B cell (primary cell): ENCODE results near the gene TBCA. TPM values are rescaled to one million over a fixed set of nuclear protein-coding genes. Genes with fewer than 3 reads are reported as not detected.

Experiments used
- ATAC-seq: fragments of 200-7000 bp; cut with Tn5 transposase; one replicate; pipeline ENCODE4 v1.10.0; 2021; ENCODE audit warnings: low read depth, mild to moderate bottlenecking, moderate number of reproducible peaks, moderate library complexity
- CTCF ChIA-PET: fragments of 350-600 bp; sonication (Branson Sonifier 250); formaldehyde crosslinking; loops from one replicate; lab custom pipeline; 2021; ENCODE audit warnings: antibody characterized with exemption, inconsistent platforms; lab: Charles Lee
- POLR2A ChIA-PET: fragments of 350-600 bp; sonication (Branson Sonifier 250); formaldehyde crosslinking; loops from one replicate; lab custom pipeline; 2021; ENCODE audit warnings: antibody characterized with exemption; lab: Charles Lee
- DNase-seq: peaks from one replicate; pipeline ENCODE4 v3.0.0; 2013
- H2AFZ ChIP-seq: 2 replicates; pipeline ENCODE4 v1.6.1; 2012; ENCODE audit warnings: mild to moderate bottlenecking, low read depth, low read length; ENCODE audit not compliant: insufficient read depth, poor library complexity, severe bottlenecking
- H3K27ac ChIP-seq, 2 donors: 1 replicate in 1 of 2; 2 replicates in 1 of 2; pipeline ENCODE4 v1.5.1; 2012 to 2013; ENCODE audit warnings: low read length in 2 of 2, mild to moderate bottlenecking in 2 of 2, moderate library complexity in 1 of 2
- H3K27me3 ChIP-seq, 4 experiments: fragments of 200-600 bp in 1 of 4; sonication (generic) in 1 of 4; replicated peaks in 1 of 4; 1 replicate in 2 of 4; 2 replicates in 2 of 4; pipeline versions ENCODE4 v1.6.1 to v1.7.0; 2013 to 2016; ENCODE audit warnings: low read length in 3 of 4, mild to moderate bottlenecking in 2 of 4, mixed read lengths in 1 of 4, moderate library complexity in 1 of 4; ENCODE audit not compliant: insufficient read depth in 4 of 4, control insufficient read depth in 3 of 4; ENCODE audit errors: control extremely low read depth in 1 of 4
- H3K36me3 ChIP-seq, 2 experiments: replicated peaks in 1 of 2; 1 replicate in 1 of 2; 2 replicates in 1 of 2; pipeline versions ENCODE4 v1.6.1 to v1.7.1; 2013; ENCODE audit warnings: low read length in 1 of 2; ENCODE audit not compliant: insufficient read depth in 2 of 2, control insufficient read depth in 1 of 2; ENCODE audit errors: control extremely low read depth in 1 of 2, extremely low read depth in 1 of 2
- H3K4me1 ChIP-seq, 2 donors: fragments of 200-600 bp in 1 of 2; sonication (generic) in 1 of 2; 1 replicate in 1 of 2; 2 replicates in 1 of 2; pipeline versions ENCODE4 v1.5.1 to v1.6.1; 2013 to 2017; ENCODE audit warnings: low read length in 2 of 2; ENCODE audit not compliant: control insufficient read depth in 2 of 2, insufficient read depth in 2 of 2
- H3K4me2 ChIP-seq: replicated peaks from 2 replicates; pipeline ENCODE3; 2012; ENCODE audit warnings: mild to moderate bottlenecking, low read depth, low read length; ENCODE audit not compliant: poor library complexity, severe bottlenecking
- H3K4me3 ChIP-seq, 5 experiments: fragments of 200-600 bp in 1 of 5; sonication (generic) in 1 of 5; 1 replicate in 3 of 5; 2 replicates in 2 of 5; pipeline versions ENCODE4 v1.5.1 to v1.7.0; 2011 to 2016; ENCODE audit warnings: low read length in 4 of 5, mild to moderate bottlenecking in 4 of 5, low read depth in 2 of 5, control low read depth in 1 of 5, moderate library complexity in 1 of 5; ENCODE audit not compliant: insufficient read depth in 1 of 5; ENCODE audit errors: control extremely low read depth in 1 of 5, extremely low read depth in 1 of 5
- H3K79me2 ChIP-seq: fragments of 200-600 bp; sonication (generic); one replicate; pipeline ENCODE4 v1.6.0; 2016; ENCODE audit warnings: low read length; ENCODE audit not compliant: control insufficient read depth, insufficient read depth
- H3K9ac ChIP-seq: fragments of 200-600 bp; sonication (generic); 2 replicates; pipeline ENCODE4 v1.6.1; 2017; ENCODE audit warnings: mild to moderate bottlenecking, low read length, moderate library complexity
- H3K9me3 ChIP-seq, 3 donors: one replicate each; pipeline versions ENCODE4 v1.6.1 to v1.7.1; 2013; ENCODE audit warnings: low read length in 2 of 3; ENCODE audit not compliant: control insufficient read depth in 2 of 3, insufficient read depth in 1 of 3; ENCODE audit errors: control extremely low read depth in 1 of 3
- H4K20me1 ChIP-seq: 2 replicates; pipeline ENCODE4 v1.6.0; 2012; ENCODE audit warnings: mild to moderate bottlenecking, low read length; ENCODE audit not compliant: insufficient read depth, control insufficient read depth, poor library complexity, severe bottlenecking
- H3K27ac Mint-ChIP-seq: one replicate; pipeline ENCODE4 v1.8.0; 2021; ENCODE audit warnings: mixed read lengths
- H3K27me3 Mint-ChIP-seq: one replicate; pipeline ENCODE4 v1.8.0; 2021; ENCODE audit warnings: mixed read lengths
- H3K4me1 Mint-ChIP-seq: one replicate; pipeline ENCODE4 v1.8.0; 2021; ENCODE audit warnings: mixed read lengths
- H3K4me3 Mint-ChIP-seq: one replicate; pipeline ENCODE4 v1.8.0; 2021; ENCODE audit warnings: mixed read lengths
- H3K9me3 Mint-ChIP-seq: one replicate; pipeline ENCODE4 v1.8.0; 2022; ENCODE audit warnings: mixed read lengths; ENCODE audit not compliant: insufficient read depth
- CTCF ChIP-seq: fragments of 200-600 bp; IDR thresholded peaks from one replicate; pipeline ENCODE4 v1.8.0; 2022; ENCODE audit warnings: antibody characterized with exemption, mild to moderate bottlenecking
- EZH2 ChIP-seq: IDR thresholded peaks from 2 replicates; pipeline ENCODE4 v1.6.1; 2012; ENCODE audit warnings: borderline replicate concordance, low read depth, mild to moderate bottlenecking, moderate library complexity, low read length; ENCODE audit not compliant: insufficient read depth, poor library complexity, severe bottlenecking
- WGBS: methylation state at CpG from one replicate; pipeline ENCODE4 v1.1.5; 2013; ENCODE audit warnings: missing lambda C conversion rate; ENCODE audit not compliant: insufficient coverage; 5-methylcytosine and 5-hydroxymethylcytosine counted together
- intact Hi-C: fragments of 100-400 bp; cut with micrococcal nuclease; formaldehyde crosslinking; loops from one replicate; pipeline ENCODE4 v1.10.0; 2022
- polyA plus RNA-seq: library from polyadenylated mRNA; depleted of rRNA; stranded (reverse); fragments of >200 nt; gene quantifications from 2 replicates; pipeline ENCODE4 v1.2.3, GENCODE V29; 2012
- total RNA-seq, 2 donors: library from RNA; stranded (reverse); fragments of 120-200 nt in 1 of 2; gene quantifications; 1 replicate in 1 of 2; 2 replicates in 1 of 2; pipeline versions ENCODE4 v1.2.3 to v1.2.4, GENCODE V29; 2013 to 2022

Gene TBCA
- total and polyA plus RNA-seq, 2 donors (not counting 1 experiment from before 2014, with no cell fraction given): 22.3 to 110 TPM

GRCh38 chr5:77761606-77762005 lies 14.5 kb downstream of the TBCA start:
- no peak overlapping the region for H3K27ac Mint-ChIP-seq

More at GRCh38 chr5:77761606-77762005, 14.5 kb downstream of the TBCA start:
- Mint-ChIP-seq H3K4me1 (peaks cover 20% of the 10 kb centered on the region), H3K9me3 (no peaks in the 10 kb centered on the region), H3K27me3 (no peaks in the 10 kb centered on the region), H3K4me3 (no peak overlapping the region)
- TF ChIP-seq EZH2: no peak
- TF ChIP-seq CTCF: no peak
- Histone ChIP-seq H3K4me1 (no peaks in the 10 kb centered on the region), H3K9me3 (peaks cover 4 to 6% (median 6%) of the 10 kb centered on the region in 3 donors), H3K79me2 (peaks cover 82% of the 10 kb centered on the region), H3K27ac (no peak overlapping the region), H3K36me3 (peaks cover 5 to 9% of the 10 kb centered on the region in 2 experiments), H2AFZ (no peak overlapping the region), H3K4me2 (no peak overlapping the region), H3K9ac (no peak overlapping the region), H3K4me3 (no peak overlapping the region), H3K27me3 (no peaks in the 10 kb centered on the region), H4K20me1 (peaks cover 73% of the 10 kb centered on the region)
- ATAC-seq (no peak), DNase-seq (no peak)
- intact Hi-C loops: no loop called here
- ChIA-PET CTCF (no interaction called here), POLR2A (interaction anchor here (0.6 kb wide), 1 partner anchor 91 kb away, joined by 3 read pairs; no protein-coding TSS in a partner anchor)
- WGBS: no CpG with 5 or more reads among the region's 3 CpGs
